GM21360 (cell line): Measurements from ENCODE around the gene PFDN6.

Experiments
- ATAC-seq: cut with Tn5 transposase; IDR thresholded peaks from one replicate; pipeline ENCODE4 v1.9.1; 2021; ENCODE audit warnings: mild to moderate bottlenecking, moderate library complexity; ENCODE audit not compliant: unreplicated experiment

PFDN6 gene

DNA sequence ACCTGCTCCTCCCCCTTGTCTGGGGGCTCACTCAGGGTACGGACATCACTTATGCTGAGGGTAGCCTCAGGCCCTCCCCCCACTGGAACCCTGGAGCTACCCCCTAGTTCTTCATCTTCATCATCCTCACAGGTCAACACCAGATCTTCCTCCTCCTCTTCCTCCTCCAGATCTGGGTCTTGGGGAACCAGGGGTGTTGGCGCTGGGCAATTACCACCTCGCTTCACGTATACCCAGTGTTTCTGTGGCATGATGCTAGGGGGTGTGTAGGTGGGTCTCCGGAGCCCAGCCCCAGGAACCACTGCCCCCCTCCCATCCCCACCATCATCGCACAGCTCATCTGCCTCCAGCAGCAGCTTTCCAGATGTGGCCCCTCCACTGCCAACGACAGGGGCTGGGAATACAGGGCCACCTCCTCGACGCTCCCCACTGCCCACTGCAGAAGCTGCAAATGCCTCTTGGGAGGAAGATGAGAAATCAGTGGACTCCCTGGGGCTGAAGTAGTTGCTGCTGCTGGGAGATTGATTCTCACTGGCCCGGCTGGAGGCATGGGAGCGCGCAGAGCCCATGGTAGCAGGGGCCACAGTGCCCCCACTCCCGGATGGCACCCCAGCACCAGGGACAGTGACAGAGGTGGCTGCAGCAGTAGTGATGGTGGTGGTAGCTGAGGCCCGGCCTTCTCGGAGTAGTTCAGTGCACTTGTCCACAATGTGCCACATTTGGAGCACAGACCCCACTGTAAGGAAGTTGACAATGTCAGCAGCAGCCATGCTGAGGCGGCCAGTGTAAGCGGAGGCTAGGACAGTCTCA is 26.6 kb downstream of the PFDN6 start:
- ATAC-seq = no peak

DNA sequence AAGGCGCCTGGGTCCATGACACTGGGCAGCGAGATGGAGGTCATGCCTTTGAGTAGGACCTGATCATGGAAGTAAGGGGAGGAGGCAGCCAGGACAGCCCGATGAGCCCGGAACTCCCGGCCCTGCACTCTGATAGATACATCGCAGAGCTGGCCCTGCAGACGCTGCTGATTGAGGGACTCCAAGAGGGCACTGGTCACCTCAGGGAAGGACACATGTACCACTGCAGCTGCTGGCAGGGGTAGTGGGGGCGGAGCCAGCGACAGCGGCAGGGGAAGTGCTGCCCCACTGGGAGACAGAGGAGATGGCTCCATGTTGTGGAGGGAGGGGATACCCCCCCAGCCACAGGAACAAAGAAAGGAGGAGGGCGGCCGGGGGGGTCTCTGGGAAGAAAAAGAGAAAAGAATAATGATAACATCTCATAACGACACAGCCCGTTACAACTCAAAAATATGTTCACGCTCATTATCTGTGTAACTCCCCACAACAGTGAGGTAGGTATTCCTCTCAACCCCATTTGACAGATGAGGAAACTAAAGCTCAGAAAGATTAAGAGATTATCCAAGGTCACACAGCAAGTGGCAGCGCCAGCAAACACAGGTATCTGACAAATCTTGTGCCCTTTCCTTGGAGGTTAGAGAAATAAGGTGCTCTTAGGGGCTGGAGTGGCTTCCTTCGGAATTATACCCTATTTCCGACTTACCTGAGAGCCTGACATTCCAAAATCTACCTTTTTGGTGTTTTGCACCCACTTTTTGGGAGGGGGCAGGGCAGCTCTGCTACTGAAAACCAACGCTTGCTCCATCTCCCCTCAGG is 27.4 kb downstream of the PFDN6 start:
- no peak for ATAC-seq

DNA sequence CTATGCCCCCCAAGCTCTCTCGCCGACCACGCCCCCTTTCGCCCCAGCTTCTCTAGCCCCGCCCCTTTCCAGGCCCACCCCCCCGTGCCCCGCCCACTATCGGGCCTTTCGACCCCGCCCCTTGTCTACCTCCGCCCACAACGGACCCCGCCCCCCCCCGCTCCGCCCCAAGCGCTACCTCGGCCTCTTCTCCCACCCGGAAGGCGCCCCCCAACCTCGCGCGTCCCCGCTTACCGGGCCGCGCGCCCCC is 27.9 kb downstream of the PFDN6 start:
- ATAC-seq = no peak

DNA sequence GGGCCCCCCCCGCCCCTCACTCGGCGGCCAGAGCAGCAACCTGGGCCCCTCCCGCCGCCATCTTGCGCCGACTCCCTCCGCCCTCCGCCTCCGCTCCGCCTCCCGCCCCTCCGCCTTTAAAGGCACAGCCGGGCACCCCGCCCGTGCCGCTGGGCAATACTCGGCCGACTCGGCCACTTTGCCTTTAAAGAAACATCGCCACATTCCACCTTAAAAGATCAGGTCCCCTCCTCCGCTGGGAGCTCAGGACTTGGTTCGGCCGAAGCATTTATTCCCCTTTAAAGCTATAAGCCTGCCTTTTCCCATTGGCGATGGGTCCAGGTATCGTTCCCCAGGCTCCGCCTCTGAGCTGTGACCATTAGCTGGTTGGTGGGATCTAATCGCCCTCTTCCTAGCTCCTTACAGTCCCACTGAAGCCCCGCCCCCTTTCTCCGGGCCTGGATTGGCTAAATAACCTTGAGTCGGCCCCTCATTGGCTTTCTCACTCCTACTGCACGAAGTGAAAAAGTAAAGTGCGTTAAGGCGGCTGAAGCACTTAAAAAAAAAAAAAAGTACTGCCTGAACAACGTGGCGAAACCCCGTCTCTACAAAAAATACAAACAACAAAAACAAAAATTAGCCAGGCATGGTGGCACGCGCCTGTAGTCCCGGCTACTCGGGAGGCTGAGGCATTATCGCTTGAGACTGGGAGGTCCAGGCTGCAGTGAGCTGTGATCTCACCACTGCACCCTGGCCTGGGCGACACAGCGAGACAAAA is 28.4 kb downstream of the PFDN6 start, which contains the start of gene ZBTB22:
TSS of gene ZBTB22 (minus strand) at position 76 of the 757 bp plus-strand sequence. CDS start 828 bp downstream, outside the sequence.
- peak; percentile 41 for ATAC-seq

DNA sequence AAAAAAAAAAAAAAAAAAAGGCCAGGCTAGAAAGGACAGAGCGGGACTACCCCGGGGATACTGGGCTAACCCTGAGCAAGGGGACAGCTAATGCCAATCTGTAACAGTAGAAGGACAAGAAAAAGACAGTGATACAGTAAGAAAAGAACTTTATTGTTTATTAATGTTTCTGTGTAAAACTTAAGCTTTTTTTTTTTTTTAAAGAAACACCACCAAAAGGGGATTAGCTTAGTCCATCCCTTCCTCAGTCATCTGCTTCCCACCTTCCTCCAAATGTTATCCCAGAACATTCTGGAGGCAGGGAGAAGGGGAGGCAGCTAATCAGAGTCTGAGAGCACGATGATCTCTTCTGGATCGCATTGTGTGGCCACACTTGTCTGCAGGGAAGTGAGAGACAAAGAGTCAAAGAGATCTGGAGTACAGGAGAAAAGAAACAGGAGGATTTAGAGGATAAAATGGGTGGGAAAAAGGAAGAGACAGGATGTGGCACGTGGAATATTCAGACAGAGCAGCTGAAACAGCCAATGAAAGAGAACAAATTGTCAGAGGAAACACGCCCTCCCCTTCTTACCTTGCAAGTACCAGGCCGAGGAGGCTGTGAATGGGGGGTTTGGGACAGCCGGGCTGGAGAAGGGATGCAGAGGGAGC is 29.1 kb downstream of the PFDN6 start:
- no peak for ATAC-seq

DNA sequence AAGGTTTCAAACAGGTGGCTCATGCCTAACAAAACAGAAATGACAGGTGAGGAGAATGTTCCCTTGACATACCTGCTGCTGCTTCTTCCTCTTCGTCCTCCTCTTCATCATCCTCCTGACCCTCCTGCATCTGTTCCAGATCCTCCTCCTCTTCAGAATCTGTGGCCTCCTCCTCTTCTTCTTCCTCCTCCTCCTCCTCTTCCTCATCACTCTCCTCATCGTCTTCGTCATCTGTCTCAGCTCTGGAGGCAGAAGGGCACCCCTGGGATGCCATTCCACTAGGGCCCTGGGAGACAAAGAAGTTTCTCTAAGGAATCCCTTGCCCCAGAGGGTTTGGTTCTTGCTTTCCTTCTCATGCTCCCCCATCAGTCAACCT is 30.5 kb downstream of the PFDN6 start:
- no peak for ATAC-seq

DNA sequence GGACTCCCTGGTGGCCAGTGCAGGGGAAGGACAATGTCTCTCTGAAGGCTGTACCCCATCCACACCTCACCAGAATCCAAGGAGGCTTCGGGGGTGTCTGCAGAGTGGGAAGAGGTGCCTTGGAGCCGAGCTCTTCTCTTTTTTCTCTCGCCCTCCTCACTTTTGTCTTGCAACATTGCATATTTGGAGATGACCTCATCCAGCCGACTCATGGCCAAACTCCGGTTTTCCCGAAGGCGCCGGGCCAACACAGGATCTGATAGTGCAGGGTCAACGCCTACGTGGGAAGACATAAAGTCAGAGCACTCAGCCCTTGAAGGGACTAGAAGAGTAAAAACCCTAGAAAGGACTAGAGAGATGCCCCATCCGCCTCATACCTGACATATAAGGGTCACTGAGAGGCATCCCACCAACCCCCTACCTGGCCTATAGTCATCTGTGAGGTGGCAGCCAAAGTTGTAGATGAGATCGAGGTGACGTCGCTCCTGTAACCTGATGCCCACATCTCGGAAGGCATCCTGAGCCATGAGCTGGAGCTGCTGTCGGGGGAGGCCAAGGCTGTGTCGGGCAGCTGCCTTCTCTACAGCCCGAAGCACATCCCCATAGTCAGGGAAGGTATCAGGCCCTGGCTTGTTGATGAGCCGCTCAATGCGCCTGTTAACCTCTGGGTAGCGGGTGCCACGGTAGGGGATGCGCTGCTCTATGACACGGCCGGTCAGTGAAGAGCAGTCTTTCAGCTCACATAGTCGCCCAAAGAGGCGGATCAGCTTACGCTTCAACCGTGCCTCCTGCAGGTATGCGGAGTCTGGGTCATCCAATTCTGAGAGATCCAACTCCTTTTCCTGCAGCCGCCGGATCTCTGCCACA is 31.1 kb downstream of the PFDN6 start:
- no peak for ATAC-seq

DNA sequence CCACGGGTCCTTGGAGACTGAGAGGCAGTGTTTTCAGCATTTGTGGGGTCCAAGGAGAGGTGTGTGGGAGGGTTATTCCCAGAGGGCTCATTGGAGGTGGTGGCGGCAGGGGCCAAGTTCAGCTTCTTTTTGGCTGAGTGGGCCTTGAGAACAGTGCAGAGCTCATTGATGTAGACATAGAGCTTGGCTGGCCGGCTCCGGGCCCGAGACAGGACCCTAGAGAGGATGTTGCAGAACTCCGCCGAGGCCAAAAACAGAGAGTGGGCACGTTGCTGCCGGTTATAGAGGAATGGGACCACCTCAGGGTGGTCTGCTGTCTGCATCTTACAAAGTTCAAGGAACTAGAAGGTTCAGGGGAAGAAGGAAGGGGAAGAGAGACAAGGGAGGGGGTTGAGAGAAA is 31.8 kb downstream of the PFDN6 start:
- ATAC-seq = no peak

DNA sequence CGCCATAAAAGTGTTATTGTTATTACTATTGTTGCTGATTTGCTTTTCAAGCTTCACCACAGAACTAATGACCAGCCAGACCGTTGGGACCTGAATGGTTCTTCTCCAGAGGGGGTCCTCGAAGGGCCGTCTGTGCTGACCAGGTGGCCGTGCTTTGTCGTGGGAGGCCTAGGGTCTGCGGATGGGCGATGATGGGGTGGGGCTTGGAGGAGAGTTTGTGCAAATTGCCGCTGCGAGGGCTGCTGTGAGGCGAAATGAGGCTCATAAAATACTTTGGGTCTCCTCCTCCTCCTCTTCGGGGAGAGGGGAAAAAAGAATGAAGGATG is 34.2 kb downstream of the PFDN6 start:
- ATAC-seq = peak; percentile 14

DNA sequence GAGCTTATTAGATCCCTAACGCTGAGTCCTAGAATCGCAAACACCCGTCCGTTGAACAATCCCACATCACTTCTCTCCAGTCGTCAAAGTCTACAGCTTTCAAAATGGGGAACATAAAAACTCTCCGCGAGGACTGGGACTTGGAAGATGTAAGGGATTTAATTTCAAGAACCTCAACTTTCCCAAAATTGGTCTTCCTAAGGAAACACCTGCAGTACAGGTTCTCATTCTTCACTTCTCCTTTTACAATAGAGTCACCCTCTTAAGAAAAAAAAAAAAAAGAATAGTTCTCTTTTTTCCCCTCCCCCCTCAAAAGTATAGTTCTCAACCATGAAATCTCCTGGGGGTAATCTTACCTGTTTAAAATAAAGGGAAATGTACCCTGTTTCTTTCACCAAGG is 34.7 kb downstream of the PFDN6 start:
- ATAC-seq = no peak

DNA sequence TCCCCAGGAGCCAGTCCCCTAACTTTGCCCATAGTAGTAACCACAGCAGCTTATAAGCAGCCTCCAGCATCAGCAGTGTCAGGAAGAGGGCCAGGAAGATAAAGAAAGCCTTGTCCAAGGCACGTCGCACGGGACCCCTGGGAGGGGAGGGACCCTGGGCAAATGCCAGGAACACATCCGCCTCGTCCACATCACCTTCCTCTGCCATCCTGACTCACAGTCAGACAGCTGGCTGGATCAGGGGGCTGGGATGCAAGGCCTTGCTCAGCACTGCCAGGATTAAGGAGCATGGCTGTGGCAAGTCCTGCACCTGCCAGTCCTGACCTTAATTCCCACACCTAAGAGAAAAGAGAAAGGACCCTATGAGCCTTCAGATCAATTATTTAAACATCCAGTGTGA is 39.7 kb downstream of the PFDN6 start:
- ATAC-seq = no peak

DNA sequence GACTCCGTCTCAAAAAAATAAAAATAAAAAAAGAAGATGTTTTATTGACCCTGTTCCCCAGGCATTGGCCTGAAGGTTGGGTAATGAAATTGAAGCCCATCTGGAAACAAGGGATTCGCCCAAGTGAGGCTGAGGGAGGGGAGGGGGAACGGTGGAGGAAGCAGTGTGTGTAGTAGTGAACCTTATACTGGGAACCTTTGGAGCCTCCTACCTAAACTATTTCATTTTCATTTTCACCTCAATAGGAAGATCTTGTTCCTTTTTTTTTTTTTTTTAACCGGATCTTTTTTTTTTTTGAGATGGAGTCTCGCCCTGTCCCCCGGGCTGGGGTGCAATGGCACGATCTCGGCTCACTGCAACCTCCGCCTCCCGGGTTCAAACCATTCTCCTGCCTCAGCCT is 41.3 kb downstream of the PFDN6 start:
- ATAC-seq = no peak

DNA sequence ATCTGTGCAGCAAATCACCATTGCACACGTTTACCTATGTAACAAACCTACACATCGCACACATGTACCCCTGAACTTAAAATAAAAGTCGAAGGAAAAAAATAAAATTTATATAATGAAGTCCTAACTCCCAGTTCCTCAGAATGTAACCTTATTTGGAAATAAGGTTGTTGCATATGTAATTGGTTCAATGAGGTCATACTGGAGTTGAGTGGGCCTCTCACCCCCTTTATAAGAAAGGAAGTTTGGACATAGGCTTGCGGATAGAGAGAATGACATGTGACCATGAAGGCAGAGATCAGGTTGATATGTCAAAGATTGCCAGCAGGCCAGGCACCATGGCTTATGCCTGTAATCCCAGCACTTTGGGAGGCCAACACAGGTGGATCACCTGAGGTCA is 44.3 kb downstream of the PFDN6 start:
- ATAC-seq = no peak

DNA sequence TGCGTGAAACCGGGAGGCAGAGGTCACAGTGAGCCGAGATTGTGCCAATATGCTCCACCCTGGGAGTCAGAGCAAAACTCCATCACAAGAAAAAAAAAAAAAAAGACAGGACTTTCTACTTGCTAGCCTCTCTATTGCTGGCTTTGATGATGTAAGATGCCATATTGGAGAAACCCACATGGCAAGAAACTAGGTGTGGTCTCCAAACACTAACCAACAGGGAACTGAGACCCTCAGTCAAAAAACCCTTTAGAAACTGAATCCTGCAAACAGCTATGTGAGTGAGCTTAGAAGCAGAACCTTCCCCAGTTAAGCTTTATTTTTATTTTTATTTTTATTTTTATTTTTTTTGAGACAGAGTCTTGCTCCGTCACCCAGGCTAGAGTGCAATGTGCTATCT is 46.5 kb downstream of the PFDN6 start:
- no peak for ATAC-seq

DNA sequence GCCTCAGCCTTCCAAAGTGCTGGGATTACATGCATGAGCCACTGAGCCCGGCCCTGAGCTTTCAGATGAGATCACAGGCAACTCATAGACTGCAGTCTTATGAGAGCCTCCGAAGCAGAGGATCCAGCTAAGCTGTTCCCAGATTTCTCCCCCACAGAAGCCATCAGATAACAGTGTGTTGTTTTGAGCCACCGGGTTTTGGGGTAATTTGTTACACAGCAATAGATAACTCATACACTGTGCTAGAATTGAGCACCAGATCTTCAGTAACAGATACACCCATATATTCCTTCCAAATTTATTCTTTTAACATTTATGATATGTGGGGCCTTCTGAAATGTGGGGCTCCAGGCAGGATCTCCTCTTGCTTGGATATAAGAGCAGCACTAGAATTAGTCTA is 47.1 kb downstream of the PFDN6 start:
- no peak for ATAC-seq

DNA sequence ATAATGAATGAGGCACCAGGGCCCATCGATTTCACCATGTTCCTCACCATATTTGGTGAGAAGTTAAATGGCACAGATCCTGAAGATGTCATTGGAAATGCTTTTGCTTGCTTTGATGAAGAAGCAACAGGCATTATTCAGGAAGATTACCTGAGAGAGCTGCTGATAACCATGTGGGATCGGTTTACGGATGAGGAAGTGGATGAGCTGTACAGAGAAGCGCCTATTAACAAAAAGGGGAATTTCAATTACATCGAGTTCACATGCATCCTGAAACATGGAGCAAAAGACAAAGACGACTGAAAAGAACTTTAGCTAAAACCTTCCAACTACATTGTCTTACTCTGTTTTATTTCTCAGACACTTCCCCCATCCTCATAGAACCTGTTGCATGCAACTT is 49.8 kb downstream of the PFDN6 start:
- ATAC-seq = no peak
